Tibial artery (tissue), 4 donors: ENCODE data around the gene SNX11.

Source experiments
- DNase-seq, 2 donors: peaks; one replicate each; pipeline ENCODE4 v3.0.0-alpha.2; 2019
- H3K27ac ChIP-seq, 2 donors: fragments of 200-600 bp; sonication (generic) in 1 of 2; 1 replicate in 1 of 2; 2 replicates in 1 of 2; pipeline ENCODE4 v1.5.1; 2018 to 2019; ENCODE audit warnings: mild to moderate bottlenecking in 1 of 2
- H3K27me3 ChIP-seq, 2 donors: fragments of 200-600 bp; sonication (generic) in 1 of 2; one replicate each; pipeline versions ENCODE4 v1.5.1 to v1.6.0; 2016 to 2019
- H3K36me3 ChIP-seq, 3 donors: fragments of 200-600 bp; sonication (generic) in 2 of 3; one replicate each; pipeline ENCODE4 v1.5.1; 2016 to 2019; ENCODE audit warnings: mild to moderate bottlenecking in 2 of 3
- H3K4me1 ChIP-seq, 4 donors: fragments of 200-600 bp; sonication (generic) in 2 of 4; 1 replicate in 3 of 4; 2 replicates in 1 of 4; pipeline ENCODE4 v1.5.1; 2016 to 2019
- H3K4me3 ChIP-seq, 2 donors: fragments of 200-600 bp; sonication (generic) in 1 of 2; 1 replicate in 1 of 2; 2 replicates in 1 of 2; pipeline ENCODE4 v1.5.1; 2018 to 2019; ENCODE audit warnings: mild to moderate bottlenecking in 2 of 2
- H3K9me3 ChIP-seq, 3 donors: fragments of 200-600 bp; sonication (generic) in 1 of 3; one replicate each; pipeline ENCODE4 v1.5.1; 2016 to 2019
- intact Hi-C: fragments of 100-400 bp; cut with DNase I; formaldehyde crosslinking; loops from one replicate; pipeline ENCODE4 v1.15.0; 2023; ENCODE audit warnings: low total_unique reads
- TF ChIP-seq, protein P1 (sequence below), 2 experiments: fragments of 200-600 bp in 1 of 2; fragments of 450-650 bp in 1 of 2; IDR thresholded peaks; one replicate each; pipeline ENCODE4 v1.5.1; 2017 to 2019; ENCODE audit warnings: antibody characterized with exemption in 2 of 2, mild to moderate bottlenecking in 1 of 2, moderate library complexity in 1 of 2

Gene SNX11, protein sequence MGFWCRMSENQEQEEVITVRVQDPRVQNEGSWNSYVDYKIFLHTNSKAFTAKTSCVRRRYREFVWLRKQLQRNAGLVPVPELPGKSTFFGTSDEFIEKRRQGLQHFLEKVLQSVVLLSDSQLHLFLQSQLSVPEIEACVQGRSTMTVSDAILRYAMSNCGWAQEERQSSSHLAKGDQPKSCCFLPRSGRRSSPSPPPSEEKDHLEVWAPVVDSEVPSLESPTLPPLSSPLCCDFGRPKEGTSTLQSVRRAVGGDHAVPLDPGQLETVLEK

DNA sequence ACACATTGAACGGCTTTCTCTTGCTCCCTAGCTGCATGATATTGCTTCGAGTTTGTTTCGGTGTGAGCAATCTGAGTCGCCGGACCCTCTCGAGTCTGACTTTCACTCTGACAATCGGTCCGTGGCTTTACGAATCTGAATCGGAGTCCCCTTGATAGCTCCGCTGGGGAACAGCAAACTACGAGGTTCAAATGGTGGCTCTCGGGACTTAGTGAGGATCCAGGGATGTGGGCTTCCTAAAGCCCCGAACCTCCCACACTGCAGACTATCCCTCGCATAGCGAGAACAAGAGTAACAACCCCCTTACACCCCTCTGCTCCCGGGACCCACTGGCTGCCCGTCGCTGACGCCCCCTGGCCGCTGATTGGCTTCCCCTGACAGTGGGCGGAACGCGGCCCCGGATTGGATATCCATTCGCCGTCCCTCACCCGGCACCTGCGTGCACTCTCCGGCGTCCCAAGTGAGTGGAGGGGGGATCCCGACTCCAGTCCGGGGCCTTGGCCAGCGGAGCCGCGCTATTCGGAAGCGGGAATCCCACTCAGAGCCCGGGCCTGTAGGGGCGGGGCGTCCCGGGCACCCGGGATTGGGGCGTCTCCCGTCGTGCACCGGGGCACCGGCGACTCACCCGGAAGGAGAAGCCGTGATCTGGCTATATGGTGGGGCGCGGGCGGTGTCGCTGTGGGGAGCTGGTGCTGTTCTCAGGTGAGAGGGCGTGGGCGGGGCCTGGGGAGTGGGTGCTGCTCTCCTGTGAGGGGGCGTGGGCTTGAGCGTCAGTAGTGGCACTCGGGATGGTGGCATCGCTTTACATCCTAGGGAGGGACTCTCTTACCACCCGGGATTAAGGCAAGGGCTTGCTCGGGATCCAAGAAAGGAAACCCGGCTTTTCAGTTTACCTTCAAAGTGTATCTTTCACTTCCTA lies at the start of gene SNX11:
SNX11 (plus strand) TSS at position 630 of the 919 bp plus-strand sequence. CDS start 4,278 bp downstream, outside the sequence.
- Histone ChIP-seq H3K27ac (peak within 1 kb of the TSS; percentile 89 to 92), H3K9me3 (no peaks in the 10 kb centered on the region), H3K4me1 (peaks cover 0 to 31% (median 14%) of the 10 kb centered on the region in 4 donors), H3K36me3 (no peaks in the 10 kb centered on the region), H3K4me3 (peak within 1 kb of the TSS; percentile 73 to 79), H3K27me3 (no peaks in the 10 kb centered on the region)
- intact Hi-C loops: loop anchor here (10.0 kb wide), 1 partner anchor 413 kb away; the partner anchor contains the start of gene TBKBP1
- DNase-seq: peak; percentile 91 to 94
- TF ChIP-seq, protein P1, sequence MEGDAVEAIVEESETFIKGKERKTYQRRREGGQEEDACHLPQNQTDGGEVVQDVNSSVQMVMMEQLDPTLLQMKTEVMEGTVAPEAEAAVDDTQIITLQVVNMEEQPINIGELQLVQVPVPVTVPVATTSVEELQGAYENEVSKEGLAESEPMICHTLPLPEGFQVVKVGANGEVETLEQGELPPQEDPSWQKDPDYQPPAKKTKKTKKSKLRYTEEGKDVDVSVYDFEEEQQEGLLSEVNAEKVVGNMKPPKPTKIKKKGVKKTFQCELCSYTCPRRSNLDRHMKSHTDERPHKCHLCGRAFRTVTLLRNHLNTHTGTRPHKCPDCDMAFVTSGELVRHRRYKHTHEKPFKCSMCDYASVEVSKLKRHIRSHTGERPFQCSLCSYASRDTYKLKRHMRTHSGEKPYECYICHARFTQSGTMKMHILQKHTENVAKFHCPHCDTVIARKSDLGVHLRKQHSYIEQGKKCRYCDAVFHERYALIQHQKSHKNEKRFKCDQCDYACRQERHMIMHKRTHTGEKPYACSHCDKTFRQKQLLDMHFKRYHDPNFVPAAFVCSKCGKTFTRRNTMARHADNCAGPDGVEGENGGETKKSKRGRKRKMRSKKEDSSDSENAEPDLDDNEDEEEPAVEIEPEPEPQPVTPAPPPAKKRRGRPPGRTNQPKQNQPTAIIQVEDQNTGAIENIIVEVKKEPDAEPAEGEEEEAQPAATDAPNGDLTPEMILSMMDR (IDR thresholded peaks at IDR 0.05): peak in 1 of 2 experiments; percentile 7

DNA sequence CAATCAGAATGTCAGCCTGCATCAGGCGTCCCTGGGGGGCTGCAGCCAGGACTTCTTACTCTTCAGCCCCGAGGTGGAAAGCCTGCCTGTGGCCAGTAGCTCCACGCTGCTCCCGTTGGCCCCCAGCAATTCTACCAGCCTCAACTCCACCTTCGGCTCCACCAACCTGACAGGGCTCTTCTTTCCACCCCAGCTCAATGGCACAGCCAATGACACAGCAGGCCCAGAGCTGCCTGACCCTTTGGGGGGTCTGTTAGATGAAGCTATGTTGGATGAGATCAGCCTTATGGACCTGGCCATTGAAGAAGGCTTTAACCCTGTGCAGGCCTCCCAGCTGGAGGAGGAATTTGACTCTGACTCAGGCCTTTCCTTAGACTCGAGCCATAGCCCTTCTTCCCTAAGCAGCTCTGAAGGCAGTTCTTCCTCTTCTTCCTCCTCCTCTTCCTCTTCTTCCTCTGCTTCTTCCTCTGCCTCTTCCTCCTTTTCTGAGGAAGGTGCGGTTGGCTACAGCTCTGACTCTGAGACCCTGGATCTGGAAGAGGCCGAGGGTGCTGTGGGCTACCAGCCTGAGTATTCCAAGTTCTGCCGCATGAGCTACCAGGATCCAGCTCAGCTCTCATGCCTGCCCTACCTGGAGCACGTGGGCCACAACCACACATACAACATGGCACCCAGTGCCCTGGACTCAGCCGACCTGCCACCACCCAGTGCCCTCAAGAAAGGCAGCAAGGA lies 49.0 kb upstream of the SNX11 start:
- intact Hi-C loops: no loop called here
- Histone ChIP-seq H3K4me3 (no peak overlapping the region), H3K27me3 (no peaks in the 10 kb centered on the region), H3K27ac (no peak overlapping the region), H3K4me1 (peaks cover 0 to 47% (median 30%) of the 10 kb centered on the region in 4 donors), H3K9me3 (no peaks in the 10 kb centered on the region), H3K36me3 (peaks cover 68 to 90% (median 82%) of the 10 kb centered on the region in 3 donors)
- TF ChIP-seq, protein P1 (IDR thresholded peaks at IDR 0.05): no peak
- DNase-seq: no peak

DNA sequence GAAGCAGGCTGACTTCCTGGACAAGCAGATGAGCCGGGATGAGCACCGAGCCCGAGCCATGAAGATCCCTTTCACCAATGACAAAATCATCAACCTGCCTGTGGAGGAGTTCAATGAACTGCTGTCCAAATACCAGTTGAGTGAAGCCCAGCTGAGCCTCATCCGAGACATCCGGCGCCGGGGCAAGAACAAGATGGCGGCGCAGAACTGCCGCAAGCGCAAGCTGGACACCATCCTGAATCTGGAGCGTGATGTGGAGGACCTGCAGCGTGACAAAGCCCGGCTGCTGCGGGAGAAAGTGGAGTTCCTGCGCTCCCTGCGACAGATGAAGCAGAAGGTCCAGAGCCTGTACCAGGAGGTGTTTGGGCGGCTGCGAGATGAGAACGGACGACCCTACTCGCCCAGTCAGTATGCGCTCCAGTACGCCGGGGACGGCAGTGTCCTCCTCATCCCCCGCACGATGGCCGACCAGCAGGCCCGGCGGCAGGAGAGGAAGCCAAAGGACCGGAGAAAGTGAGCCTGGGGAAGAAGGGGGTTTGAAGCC lies 48.4 kb upstream of the SNX11 start:
- no peaks in the 10 kb centered on the region for H3K27me3 ChIP-seq
- no peaks in the 10 kb centered on the region for H3K9me3 ChIP-seq
- H3K4me1 ChIP-seq: peaks cover 0 to 47% (median 23%) of the 10 kb centered on the region in 4 donors
- no peak for DNase-seq
- intact Hi-C loops: no loop called here
- H3K4me3 ChIP-seq: no peak overlapping the region
- H3K36me3 ChIP-seq: peaks cover 68 to 95% (median 89%) of the 10 kb centered on the region in 3 donors
- TF ChIP-seq, protein P1 (IDR thresholded peaks at IDR 0.05): no peak
- H3K27ac ChIP-seq: peak overlapping the region in 1 of 2 donors; percentile 17

DNA sequence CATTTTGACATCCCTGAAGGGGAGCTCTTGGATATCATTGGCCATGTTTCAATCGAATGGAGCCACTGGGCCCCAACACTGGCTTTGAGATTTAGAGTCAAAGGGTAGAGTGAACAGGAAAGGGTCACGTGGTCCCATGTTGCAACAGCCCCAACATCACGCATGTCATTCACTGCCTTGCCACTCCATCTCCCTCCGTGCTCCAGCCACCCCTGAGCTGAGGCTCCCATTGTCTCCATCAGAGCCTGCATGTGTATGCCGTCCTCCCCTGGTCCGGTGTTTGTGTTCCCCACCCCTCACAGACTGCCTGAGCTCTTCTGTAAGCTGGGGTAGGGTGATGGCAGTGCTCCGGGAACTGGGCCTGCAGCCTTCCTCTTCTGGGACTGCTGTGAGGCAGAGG lies 47.3 kb upstream of the SNX11 start:
- Histone ChIP-seq H3K9me3 (no peaks in the 10 kb centered on the region), H3K4me1 (peaks cover 0 to 36% (median 13%) of the 10 kb centered on the region in 4 donors), H3K36me3 (peaks cover 68 to 99% (median 99%) of the 10 kb centered on the region in 3 donors), H3K27me3 (no peaks in the 10 kb centered on the region), H3K4me3 (no peak overlapping the region), H3K27ac (peak overlapping the region; percentile 12 to 17)
- TF ChIP-seq, protein P1 (IDR thresholded peaks at IDR 0.05): no peak
- no peak for DNase-seq
- intact Hi-C loops: no loop called here

DNA sequence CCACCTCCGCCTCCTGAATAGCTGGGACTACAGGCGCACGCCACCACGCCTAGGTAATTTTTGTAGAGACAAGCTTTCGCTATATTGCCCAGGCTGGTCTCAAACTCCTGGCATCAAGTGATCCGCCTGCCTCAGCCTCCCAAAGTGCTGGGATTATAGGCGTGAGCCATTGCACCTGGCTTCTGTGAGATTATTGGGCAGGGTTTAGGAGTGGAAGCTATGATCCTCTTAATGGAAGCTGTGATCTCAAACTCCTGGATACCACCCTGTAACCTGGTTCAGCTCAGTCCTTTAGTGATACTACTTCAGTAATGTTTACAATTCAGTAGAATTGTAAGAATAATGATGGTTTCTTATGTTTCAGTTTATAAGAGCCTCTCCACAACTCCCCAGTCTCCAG lies 45.3 kb upstream of the SNX11 start:
- DNase-seq: no peak
- Histone ChIP-seq H3K4me3 (no peak overlapping the region), H3K36me3 (peaks cover 54 to 92% (median 84%) of the 10 kb centered on the region in 3 donors), H3K27me3 (no peaks in the 10 kb centered on the region), H3K9me3 (no peaks in the 10 kb centered on the region), H3K27ac (no peak overlapping the region), H3K4me1 (peaks cover 0 to 41% (median 10%) of the 10 kb centered on the region in 4 donors)
- TF ChIP-seq, protein P1 (IDR thresholded peaks at IDR 0.05): no peak
- intact Hi-C loops: no loop called here
